Uterus (tissue), 4 donors: ENCODE results near the gene ZBTB20. TPM values are rescaled to one million over a fixed set of nuclear protein-coding genes. Genes with fewer than 3 reads are reported as not detected.

Source experiments
- DNase-seq, 2 donors: peaks; one replicate each; pipeline ENCODE4 v3.0.0-alpha.2; 2019 to 2020
- H3K27ac ChIP-seq, 2 donors: fragments of 200-600 bp; sonication (generic); 1 replicate in 1 of 2; 2 replicates in 1 of 2; pipeline ENCODE4 v1.5.1; 2016 to 2018
- H3K27me3 ChIP-seq, 2 donors: fragments of 200-600 bp; sonication (generic); one replicate each; pipeline ENCODE4 v1.5.1; 2018 to 2019; ENCODE audit warnings: control low read depth in 1 of 2
- H3K36me3 ChIP-seq, 2 donors: fragments of 200-600 bp; sonication (generic); one replicate each; pipeline ENCODE4 v1.5.1; 2019; ENCODE audit warnings: control low read depth in 1 of 2
- H3K4me1 ChIP-seq, 2 donors: fragments of 200-600 bp; sonication (generic); one replicate each; pipeline ENCODE4 v1.5.1; 2018 to 2019; ENCODE audit warnings: control low read depth in 1 of 2
- H3K4me3 ChIP-seq, 2 donors: fragments of 200-600 bp; sonication (generic); 1 replicate in 1 of 2; 2 replicates in 1 of 2; pipeline ENCODE4 v1.5.1; 2018 to 2019; ENCODE audit warnings: mild to moderate bottlenecking in 1 of 2
- H3K9me3 ChIP-seq, 2 donors: fragments of 200-600 bp; sonication (generic); one replicate each; pipeline ENCODE4 v1.5.1; 2019; ENCODE audit warnings: control low read depth in 1 of 2
- POLR2A ChIP-seq, 2 donors: fragments of 450-650 bp; IDR thresholded peaks; one replicate each; pipeline ENCODE4 v1.6.1; 2016; ENCODE audit warnings: antibody characterized with exemption in 2 of 2, mild to moderate bottlenecking in 1 of 2, moderate library complexity in 1 of 2
- intact Hi-C: fragments of 100-400 bp; cut with DNase I; formaldehyde crosslinking; loops from one replicate; pipeline ENCODE4 v1.15.1; 2023; ENCODE audit warnings: low total_unique reads
- total RNA-seq, 4 donors: library from RNA; depleted of rRNA in 3 of 4; stranded (reverse); fragments of >200 nt in 3 of 4; gene quantifications; one replicate each; pipeline versions ENCODE4 v1.1.0 to v1.2.4, GENCODE V29; 2014 to 2023
- TF ChIP-seq, protein P1 (sequence below), 4 experiments: fragments of 200-600 bp in 2 of 4; fragments of 450-650 bp in 2 of 4; sonication (generic) in 2 of 4; IDR thresholded peaks; one replicate each; pipeline ENCODE4 v1.5.1; 2016 to 2019; ENCODE audit warnings: antibody characterized with exemption in 4 of 4, mild to moderate bottlenecking in 2 of 4, moderate library complexity in 1 of 4
- donor health status: DM: yes; HTN: yes; CAD: no.

ZBTB20 gene
- total RNA-seq, 4 donors from 2014 or later, result 35.6 to 157 (median 85.1) TPM

DNA sequence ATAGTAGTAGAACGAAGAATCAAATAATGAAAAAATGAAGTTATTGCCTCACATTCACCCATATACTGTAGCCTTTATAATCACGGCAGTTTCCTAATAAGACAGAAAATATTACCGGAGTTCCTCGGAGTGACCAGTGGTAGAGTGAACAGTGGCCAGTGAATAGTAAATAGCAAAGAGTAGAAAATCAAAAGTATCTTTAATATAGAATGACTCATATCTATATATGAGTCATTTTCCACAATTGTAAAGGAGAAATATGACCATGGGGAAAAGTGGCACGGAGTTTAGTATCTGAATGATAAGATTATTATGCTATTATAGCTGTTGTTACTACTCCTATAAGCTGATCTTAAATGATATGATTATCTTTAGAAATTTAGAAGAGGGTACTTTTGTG is 38.5 kb downstream of the ZBTB20 start:
- no peaks in the 10 kb centered on the region for H3K4me1 ChIP-seq
- intact Hi-C loops, result no loop called here
- H3K27me3 ChIP-seq, result no peaks in the 10 kb centered on the region
- H3K27ac ChIP-seq, result no peak overlapping the region
- no peaks in the 10 kb centered on the region for H3K36me3 ChIP-seq
- DNase-seq, result no peak
- TF ChIP-seq, protein P1, sequence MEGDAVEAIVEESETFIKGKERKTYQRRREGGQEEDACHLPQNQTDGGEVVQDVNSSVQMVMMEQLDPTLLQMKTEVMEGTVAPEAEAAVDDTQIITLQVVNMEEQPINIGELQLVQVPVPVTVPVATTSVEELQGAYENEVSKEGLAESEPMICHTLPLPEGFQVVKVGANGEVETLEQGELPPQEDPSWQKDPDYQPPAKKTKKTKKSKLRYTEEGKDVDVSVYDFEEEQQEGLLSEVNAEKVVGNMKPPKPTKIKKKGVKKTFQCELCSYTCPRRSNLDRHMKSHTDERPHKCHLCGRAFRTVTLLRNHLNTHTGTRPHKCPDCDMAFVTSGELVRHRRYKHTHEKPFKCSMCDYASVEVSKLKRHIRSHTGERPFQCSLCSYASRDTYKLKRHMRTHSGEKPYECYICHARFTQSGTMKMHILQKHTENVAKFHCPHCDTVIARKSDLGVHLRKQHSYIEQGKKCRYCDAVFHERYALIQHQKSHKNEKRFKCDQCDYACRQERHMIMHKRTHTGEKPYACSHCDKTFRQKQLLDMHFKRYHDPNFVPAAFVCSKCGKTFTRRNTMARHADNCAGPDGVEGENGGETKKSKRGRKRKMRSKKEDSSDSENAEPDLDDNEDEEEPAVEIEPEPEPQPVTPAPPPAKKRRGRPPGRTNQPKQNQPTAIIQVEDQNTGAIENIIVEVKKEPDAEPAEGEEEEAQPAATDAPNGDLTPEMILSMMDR (IDR thresholded peaks at IDR 0.05), result no peak
- TF ChIP-seq POLR2A (IDR thresholded peaks at IDR 0.05), result no peak
- H3K4me3 ChIP-seq, result no peak overlapping the region
- H3K9me3 ChIP-seq, result no peaks in the 10 kb centered on the region

DNA sequence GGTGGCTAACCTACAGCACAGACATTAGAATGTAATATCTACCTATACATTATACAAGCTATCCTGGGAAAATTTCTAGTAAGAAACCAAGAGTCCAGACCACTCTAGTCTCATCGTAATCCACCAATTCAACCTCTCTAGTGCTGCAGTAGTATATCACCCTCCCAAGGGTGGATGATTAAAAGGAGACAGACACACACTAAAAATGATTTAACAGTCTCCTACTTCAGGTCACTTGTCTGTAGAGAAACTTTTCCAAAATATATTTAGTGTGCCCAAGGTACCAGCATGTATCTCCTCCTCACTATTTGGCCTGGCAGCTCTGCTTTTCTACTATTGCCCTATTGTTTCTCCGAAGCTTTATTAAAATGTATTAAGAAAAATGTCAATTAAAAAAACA is 45.0 kb downstream of the ZBTB20 start:
- DNase-seq, result no peak
- Histone ChIP-seq H3K9me3 (no peaks in the 10 kb centered on the region), H3K27ac (peak overlapping the region in 1 of 2 donors; percentile 87), H3K27me3 (no peaks in the 10 kb centered on the region), H3K4me1 (no peaks in the 10 kb centered on the region), H3K36me3 (no peaks in the 10 kb centered on the region), H3K4me3 (no peak overlapping the region)
- intact Hi-C loops, result no loop called here
- TF ChIP-seq, protein P1 (IDR thresholded peaks at IDR 0.05), result no peak
- TF ChIP-seq POLR2A (IDR thresholded peaks at IDR 0.05), result no peak

DNA sequence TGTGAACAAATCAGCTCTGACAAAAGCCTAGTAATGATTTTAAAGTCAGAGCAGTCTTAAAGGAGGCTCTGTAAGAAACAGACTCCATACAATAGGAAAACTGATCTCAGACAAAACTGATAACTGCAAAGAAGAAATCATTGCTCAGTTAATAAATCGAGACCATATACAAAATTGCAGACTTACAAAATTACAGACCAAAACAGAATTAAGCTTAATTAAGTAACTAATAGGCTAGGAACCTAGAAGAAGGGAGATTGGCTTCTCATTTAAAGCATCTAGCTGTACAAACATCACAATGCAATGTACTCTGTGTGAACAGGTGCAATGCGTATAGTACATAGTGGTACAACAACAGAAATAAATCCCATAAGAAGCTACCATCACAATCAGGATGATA is 46.3 kb downstream of the ZBTB20 start:
- H3K27ac ChIP-seq, result peak overlapping the region; percentile 65 to 87
- no peaks in the 10 kb centered on the region for H3K36me3 ChIP-seq
- no peaks in the 10 kb centered on the region for H3K9me3 ChIP-seq
- intact Hi-C loops, result no loop called here
- H3K27me3 ChIP-seq, result no peaks in the 10 kb centered on the region
- DNase-seq, result no peak
- H3K4me1 ChIP-seq, result no peaks in the 10 kb centered on the region
- H3K4me3 ChIP-seq, result peak overlapping the region; percentile 25 to 28
- no peak for TF ChIP-seq POLR2A (IDR thresholded peaks at IDR 0.05)
- TF ChIP-seq, protein P1 (IDR thresholded peaks at IDR 0.05), result no peak

DNA sequence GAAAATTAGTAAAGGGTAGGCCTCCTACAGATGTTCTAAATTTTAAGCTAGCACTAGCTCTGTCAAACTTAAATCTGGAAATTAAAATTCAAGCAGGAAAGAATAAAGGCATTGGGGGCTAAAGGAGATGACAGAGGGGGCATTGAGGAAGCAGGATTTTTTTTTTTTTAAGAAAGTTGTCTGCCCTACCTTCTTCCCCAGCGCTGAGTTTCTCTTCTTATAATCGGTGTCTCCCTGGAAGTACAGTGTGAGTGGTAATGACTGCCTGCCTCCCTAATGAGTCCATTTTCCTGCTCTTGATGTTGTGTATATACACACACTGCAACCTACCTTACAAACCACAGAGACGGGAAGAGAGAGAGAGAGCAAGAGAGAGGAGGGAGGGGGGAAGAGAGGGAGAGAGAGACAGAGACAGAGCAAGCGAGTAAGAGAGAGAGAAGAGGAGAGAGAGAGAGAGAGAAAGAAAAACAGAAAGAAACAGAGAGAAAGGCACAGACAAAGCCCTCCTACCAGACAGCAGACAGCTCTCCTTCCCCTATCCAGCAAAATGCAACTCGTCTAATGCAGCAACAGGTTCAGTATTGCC is 47.0 kb downstream of the ZBTB20 start:
- H3K27ac ChIP-seq, result peak overlapping the region; percentile 65 to 87
- TF ChIP-seq, protein P1 (IDR thresholded peaks at IDR 0.05), result peak in 1 of 4 experiments; percentile 35
- no peak for TF ChIP-seq POLR2A (IDR thresholded peaks at IDR 0.05)
- no peaks in the 10 kb centered on the region for H3K27me3 ChIP-seq
- DNase-seq, result no peak
- H3K4me3 ChIP-seq, result peak overlapping the region; percentile 25 to 28
- no peaks in the 10 kb centered on the region for H3K9me3 ChIP-seq
- H3K36me3 ChIP-seq, result no peaks in the 10 kb centered on the region
- no peaks in the 10 kb centered on the region for H3K4me1 ChIP-seq
- intact Hi-C loops, result no loop called here

DNA sequence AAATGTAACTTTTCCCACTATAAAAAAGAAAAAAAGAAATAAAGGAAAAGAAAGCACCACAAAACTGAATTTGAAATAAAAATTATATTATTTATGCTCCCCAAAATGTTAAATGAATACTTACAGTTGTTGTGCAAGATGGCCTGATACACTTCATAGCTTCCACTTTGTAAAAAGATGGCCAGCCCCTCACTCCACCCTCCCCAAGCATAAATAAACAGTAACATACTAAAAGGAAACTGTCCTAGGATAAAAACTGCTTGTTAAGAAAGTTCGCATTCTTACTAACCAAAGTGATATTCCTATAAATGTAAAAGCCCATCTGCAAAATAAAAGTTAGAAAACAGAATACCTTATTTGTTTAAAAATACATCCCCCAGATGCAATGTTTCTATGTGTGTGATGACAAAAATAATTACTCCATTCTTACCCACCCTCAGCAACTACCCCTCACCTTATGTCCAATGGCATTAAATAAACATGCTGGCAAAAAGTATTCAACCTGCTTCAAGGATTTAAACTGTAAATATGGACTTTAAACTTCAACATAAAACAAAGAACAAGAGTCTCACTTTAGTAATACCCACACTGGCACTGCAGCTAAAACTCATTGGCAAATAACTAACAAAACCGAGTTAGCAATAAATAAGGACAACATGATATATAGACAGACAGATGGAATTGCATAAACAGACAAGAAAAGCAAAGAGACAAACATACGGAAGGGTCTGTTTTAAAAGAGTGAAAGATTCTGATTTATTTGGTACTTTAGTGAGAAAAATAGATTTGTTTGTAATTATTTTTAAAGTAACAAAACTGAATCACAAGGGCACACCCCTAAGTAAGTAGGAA is 47.7 kb downstream of the ZBTB20 start:
- H3K4me3 ChIP-seq, result peak overlapping the region; percentile 25 to 28
- H3K27ac ChIP-seq, result peak overlapping the region; percentile 65 to 87
- no peak for TF ChIP-seq POLR2A (IDR thresholded peaks at IDR 0.05)
- TF ChIP-seq, protein P1 (IDR thresholded peaks at IDR 0.05), result no peak
- no peaks in the 10 kb centered on the region for H3K27me3 ChIP-seq
- H3K9me3 ChIP-seq, result no peaks in the 10 kb centered on the region
- H3K36me3 ChIP-seq, result no peaks in the 10 kb centered on the region
- DNase-seq, result no peak
- H3K4me1 ChIP-seq, result no peaks in the 10 kb centered on the region
- intact Hi-C loops, result no loop called here
